GM13976 (cell line): ENCODE measurements around the gene RBM10.

Experiments
- DNase-seq: peaks from one replicate; pipeline ENCODE4 v3.0.0; 2012; ENCODE audit warnings: low spot score
- CTCF ChIP-seq: IDR thresholded peaks from 2 replicates; pipeline ENCODE4 v1.5.1; 2012; ENCODE audit warnings: borderline replicate concordance, mild to moderate bottlenecking; ENCODE audit not compliant: insufficient read depth; ENCODE audit errors: extremely low read depth, missing control alignments, control extremely low read depth
- in situ Hi-C: fragments of 300-500 bp; cut with MboI; formaldehyde crosslinking; loops from one replicate; pipeline ENCODE4 v1.12.0; 2022; ENCODE audit warnings: low sequenced_read_pairs, mixed read lengths, inconsistent platforms; ENCODE audit not compliant: unreplicated experiment

The RBM10 gene

DNA sequence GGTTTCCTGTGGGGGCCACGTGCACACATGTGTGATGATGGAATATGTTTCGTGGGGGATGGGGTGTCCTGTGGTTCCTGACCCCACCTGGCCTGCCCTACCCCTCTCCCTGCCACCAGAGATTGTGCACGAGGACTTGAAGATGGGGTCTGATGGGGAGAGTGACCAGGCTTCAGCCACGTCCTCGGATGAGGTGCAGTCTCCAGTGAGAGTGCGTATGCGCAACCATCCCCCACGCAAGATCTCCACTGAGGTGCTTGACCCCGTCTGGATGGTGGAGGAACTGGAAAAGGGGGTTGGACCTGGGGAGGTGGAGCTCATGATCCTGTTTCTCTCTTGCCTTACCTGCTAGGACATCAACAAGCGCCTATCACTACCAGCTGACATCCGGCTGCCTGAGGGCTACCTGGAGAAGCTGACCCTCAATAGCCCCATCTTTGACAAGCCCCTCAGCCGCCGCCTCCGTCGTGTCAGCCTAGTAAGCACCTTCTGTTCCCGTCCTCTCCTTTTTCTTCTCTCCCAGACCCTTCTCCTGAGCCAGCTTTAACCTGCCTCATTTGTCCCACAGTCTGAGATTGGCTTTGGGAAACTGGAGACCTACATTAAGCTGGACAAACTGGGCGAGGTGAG lies 79.4 kb downstream of the RBM10 start:
- no peak for DNase-seq
- no peak for TF ChIP-seq CTCF
- in situ Hi-C loops, result no loop called here

GRCh38 chrX:47224896-47225290 lies 79.9 kb downstream of the RBM10 start:
- TF ChIP-seq CTCF, result no peak
- in situ Hi-C loops, result no loop called here
- DNase-seq, result no peak

DNA sequence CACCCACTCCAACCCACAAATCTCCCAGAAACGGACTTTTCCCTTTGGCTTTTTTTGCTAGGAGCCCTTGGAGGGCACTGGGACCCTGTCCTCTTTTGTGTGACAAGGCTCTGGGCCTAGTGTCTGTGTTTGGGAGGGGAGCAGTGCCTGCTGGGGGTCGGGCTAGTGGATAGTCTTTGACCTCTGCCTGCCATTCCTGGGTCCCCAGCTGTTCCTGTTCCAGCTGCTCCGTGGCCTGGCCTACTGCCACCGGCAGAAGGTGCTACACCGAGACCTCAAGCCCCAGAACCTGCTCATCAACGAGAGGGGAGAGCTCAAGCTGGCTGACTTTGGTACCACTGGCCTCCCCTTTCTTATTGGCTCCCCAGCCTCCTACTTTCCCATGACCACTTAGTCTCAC lies 81.0 kb downstream of the RBM10 start:
- in situ Hi-C loops, result no loop called here
- DNase-seq, result no peak
- TF ChIP-seq CTCF, result no peak

- DNase-seq, result no peak
- in situ Hi-C loops, result no loop called here
- TF ChIP-seq CTCF, result no peak
Observed at GRCh38 chrX:47226531-47227333, 81.7 kb downstream of the RBM10 start.

DNA sequence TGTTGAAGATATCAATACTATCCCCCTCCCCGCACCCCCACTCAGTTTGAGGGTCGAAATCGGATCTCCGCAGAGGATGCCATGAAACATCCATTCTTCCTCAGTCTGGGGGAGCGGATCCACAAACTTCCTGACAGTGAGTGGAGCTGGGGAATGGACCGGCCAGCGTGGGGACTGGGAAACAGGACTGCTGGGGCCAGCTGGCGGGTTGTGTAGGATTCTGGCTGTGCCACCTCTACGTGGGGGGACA lies 82.2 kb downstream of the RBM10 start:
- in situ Hi-C loops, result no loop called here
- DNase-seq, result no peak
- no peak for TF ChIP-seq CTCF

DNA sequence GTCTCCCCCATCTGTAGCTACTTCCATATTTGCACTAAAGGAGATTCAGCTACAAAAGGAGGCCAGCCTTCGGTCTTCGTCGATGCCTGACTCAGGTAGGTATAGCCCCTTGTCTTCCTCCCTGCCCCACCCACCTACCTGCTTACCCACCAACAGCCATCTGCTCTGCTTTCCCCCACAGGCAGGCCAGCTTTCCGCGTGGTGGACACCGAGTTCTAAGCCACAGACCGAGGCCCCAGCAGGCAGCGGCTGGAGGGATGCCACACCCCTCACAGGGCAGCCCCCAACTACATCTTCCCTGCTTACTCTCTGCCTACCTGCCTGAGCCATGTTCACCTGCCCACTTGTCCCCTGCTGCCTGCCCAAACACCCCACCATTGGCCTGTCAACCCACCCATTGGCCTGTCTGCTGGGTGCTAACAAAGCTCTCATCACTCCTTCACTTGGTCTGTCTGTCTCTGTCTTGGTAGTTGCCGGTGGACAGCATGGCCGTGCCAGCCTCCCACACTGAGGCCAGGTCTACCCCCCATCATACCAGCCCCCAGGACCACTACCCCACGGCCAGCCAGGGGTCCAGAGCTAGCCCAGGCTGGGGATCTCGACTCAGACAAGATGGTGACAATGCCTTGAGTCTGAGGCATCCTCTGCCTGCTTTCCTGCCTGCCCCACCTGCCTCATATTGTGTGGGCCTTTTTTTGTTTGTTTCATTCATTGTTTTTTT lies 83.7 kb downstream of the RBM10 start:
- no peak for DNase-seq
- no peak for TF ChIP-seq CTCF
- in situ Hi-C loops, result no loop called here

- no peak for TF ChIP-seq CTCF
- DNase-seq, result no peak
- in situ Hi-C loops, result no loop called here
Observed at GRCh38 chrX:47229427-47229826, 84.4 kb downstream of the RBM10 start.
